Stimulated activated CD4-positive, alpha-beta T cell treated with anti-CD3 and anti-CD28 coated beads, Interleukin-12 subunit alpha, Interleukin-12 subunit beta, amount 100 ng/mL, for 24 hours (primary cell): ENCODE results near the gene LCE2D.

ENCODE experiments used
- DNase-seq, 2 experiments: peaks; one replicate each; pipeline ENCODE4 v3.0.0-alpha.2; 2020; ENCODE audit warnings: low read depth in 2 of 2

The LCE2D gene

GRCh38 chr1:152697701-152698600, 34.8 kb downstream of the LCE2D start, which contains the start of gene LCE2A:
LCE2A (plus strand) TSS chr1:152698345; CDS start chr1:152698902, 557 bp downstream.
- no peak for DNase-seq

- no peak for DNase-seq
Observed at GRCh38 chr1:152699746-152700145, 36.6 kb downstream of the LCE2D start.

GRCh38 chr1:152707860-152708259, 44.7 kb downstream of the LCE2D start, which contains the start of gene LCE4A:
LCE4A (plus strand) TSS chr1:152708160; CDS start chr1:152709076, 916 bp downstream.
- DNase-seq: no peak
